ENCODE measurements around the gene ELSPBP1. TPM values are rescaled to one million over a fixed set of nuclear protein-coding genes. Genes with fewer than 3 reads are reported as not detected.

The ELSPBP1 gene
- total and polyA plus RNA-seq, 2 donors (not counting 1 experiment from before 2014, with no cell fraction given) = not detected

DNA sequence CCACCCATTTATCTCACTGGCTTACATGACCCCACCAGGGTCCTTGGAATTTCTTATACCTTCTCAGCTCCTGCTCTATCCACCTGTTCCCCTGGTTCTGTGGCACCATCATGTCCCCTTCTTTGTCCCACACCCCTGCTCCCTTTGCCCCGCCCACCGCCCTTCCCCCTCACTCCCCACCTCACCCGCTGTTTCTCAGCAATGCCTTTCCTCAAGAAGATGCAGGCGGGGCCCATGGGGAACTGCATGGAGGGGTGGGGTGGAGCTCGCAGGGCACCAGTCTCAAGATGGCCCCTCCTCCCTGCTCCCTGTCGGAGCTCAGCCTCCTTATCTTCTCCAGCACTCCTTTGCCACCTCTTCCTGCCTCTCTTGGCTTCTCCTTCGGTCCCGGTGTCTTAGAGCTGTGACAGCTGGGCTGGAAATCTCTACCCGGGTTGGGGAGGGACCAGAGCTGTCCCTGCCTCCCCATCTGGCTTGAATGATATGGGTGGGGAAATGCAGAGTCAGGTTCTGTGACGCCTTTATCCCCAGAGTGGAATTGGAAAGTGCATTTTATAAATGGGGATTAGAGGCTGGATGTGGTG lies 49.3 kb downstream of the ELSPBP1 start, which contains the start of gene CABP5:
TSS of gene CABP5 (minus strand) at position 405 of the 584 bp plus-strand sequence. CDS start at position 248, 157 bp downstream.
- H3K9ac ChIP-seq (ENCODE audit: low read length) = no peak within 1 kb of the TSS
- H3K27ac ChIP-seq (ENCODE audit: low read length in 2 of 2) = no peak within 1 kb of the TSS
- ChIA-PET CTCF (no interaction called here), POLR2A (no interaction called here)
- intact Hi-C loops (cut with micrococcal nuclease) = no loop called here
- H3K27me3 ChIP-seq (replicated peaks in 1 of 4; ENCODE audit: control extremely low read depth in 1 of 4, control insufficient read depth in 3 of 4, insufficient read depth in 4 of 4, low read length in 3 of 4) = peaks cover 0 to 10% (median 0%) of the 10 kb centered on the region in 4 experiments
- no peaks in the 10 kb centered on the region for H3K4me1 ChIP-seq (ENCODE audit: control insufficient read depth in 2 of 2, insufficient read depth in 2 of 2, low read length in 2 of 2)
- H3K4me3 ChIP-seq (ENCODE audit: control extremely low read depth in 1 of 5, extremely low read depth in 1 of 5, insufficient read depth in 1 of 5, low read depth in 2 of 5, low read length in 4 of 5) = no peak within 1 kb of the TSS
- no peak within 1 kb of the TSS for H2AFZ ChIP-seq (ENCODE audit: insufficient read depth, low read depth, low read length, poor library complexity, severe bottlenecking)
- no peaks in the 10 kb centered on the region for H3K36me3 ChIP-seq (replicated peaks in 1 of 2; ENCODE audit: control extremely low read depth in 1 of 2, control insufficient read depth in 1 of 2, extremely low read depth in 1 of 2, insufficient read depth in 2 of 2, low read length in 1 of 2)
- peaks cover 39% of the 10 kb centered on the region for H3K27me3 Mint-ChIP-seq
- H3K9me3 Mint-ChIP-seq (ENCODE audit: insufficient read depth) = no peaks in the 10 kb centered on the region
- ATAC-seq (ENCODE audit: low read depth) = no peak
- H3K9me3 ChIP-seq (ENCODE audit: control extremely low read depth in 1 of 3, control insufficient read depth in 2 of 3, insufficient read depth in 1 of 3, low read length in 2 of 3) = peaks cover 0 to 4% (median 0%) of the 10 kb centered on the region in 3 donors
- no peaks in the 10 kb centered on the region for H3K4me1 Mint-ChIP-seq
- no peak within 1 kb of the TSS for H3K27ac Mint-ChIP-seq
- no peaks in the 10 kb centered on the region for H3K79me2 ChIP-seq (ENCODE audit: control insufficient read depth, insufficient read depth, low read length)
- H3K4me2 ChIP-seq (replicated peaks; ENCODE audit: low read depth, low read length, poor library complexity, severe bottlenecking) = no peak within 1 kb of the TSS
- DNase-seq = no peak
- no peak for TF ChIP-seq EZH2 (IDR thresholded peaks at IDR 0.05; ENCODE audit: borderline replicate concordance, insufficient read depth, low read depth, low read length, poor library complexity, severe bottlenecking)
- TF ChIP-seq, protein P1, sequence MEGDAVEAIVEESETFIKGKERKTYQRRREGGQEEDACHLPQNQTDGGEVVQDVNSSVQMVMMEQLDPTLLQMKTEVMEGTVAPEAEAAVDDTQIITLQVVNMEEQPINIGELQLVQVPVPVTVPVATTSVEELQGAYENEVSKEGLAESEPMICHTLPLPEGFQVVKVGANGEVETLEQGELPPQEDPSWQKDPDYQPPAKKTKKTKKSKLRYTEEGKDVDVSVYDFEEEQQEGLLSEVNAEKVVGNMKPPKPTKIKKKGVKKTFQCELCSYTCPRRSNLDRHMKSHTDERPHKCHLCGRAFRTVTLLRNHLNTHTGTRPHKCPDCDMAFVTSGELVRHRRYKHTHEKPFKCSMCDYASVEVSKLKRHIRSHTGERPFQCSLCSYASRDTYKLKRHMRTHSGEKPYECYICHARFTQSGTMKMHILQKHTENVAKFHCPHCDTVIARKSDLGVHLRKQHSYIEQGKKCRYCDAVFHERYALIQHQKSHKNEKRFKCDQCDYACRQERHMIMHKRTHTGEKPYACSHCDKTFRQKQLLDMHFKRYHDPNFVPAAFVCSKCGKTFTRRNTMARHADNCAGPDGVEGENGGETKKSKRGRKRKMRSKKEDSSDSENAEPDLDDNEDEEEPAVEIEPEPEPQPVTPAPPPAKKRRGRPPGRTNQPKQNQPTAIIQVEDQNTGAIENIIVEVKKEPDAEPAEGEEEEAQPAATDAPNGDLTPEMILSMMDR (IDR thresholded peaks at IDR 0.05) = no peak
- no peak within 1 kb of the TSS for H3K4me3 Mint-ChIP-seq
- H4K20me1 ChIP-seq (ENCODE audit: control insufficient read depth, insufficient read depth, low read length, poor library complexity, severe bottlenecking) = no peaks in the 10 kb centered on the region
- WGBS (ENCODE audit: insufficient coverage) = 92% methylated on average over 4 of the region's 10 CpGs

DNA sequence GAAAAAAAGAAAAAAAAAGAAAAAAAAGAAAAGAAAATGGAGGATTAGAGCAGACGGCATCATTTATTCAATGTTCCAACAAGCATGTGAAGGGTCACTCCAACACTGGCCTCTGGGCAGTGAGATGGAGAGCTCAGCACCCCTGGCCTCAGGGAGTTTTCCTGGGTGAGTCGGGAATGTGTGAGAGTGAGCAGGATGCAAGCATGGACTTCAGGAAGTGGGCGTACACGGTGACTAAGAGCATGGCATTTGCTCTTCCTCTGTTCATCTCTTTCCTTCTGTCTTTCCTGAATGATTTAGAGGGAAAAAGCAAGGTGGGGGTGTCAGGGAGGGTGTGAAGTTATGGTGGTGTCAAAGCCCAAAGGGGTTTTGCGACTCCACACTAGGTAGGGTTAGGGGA lies 50.1 kb downstream of the ELSPBP1 start:
- Histone ChIP-seq H3K9me3 (ENCODE audit: control extremely low read depth in 1 of 3, control insufficient read depth in 2 of 3, insufficient read depth in 1 of 3, low read length in 2 of 3) (peaks cover 0 to 4% (median 0%) of the 10 kb centered on the region in 3 donors), H3K36me3 (replicated peaks in 1 of 2; ENCODE audit: control extremely low read depth in 1 of 2, control insufficient read depth in 1 of 2, extremely low read depth in 1 of 2, insufficient read depth in 2 of 2, low read length in 1 of 2) (no peaks in the 10 kb centered on the region), H3K4me1 (ENCODE audit: control insufficient read depth in 2 of 2, insufficient read depth in 2 of 2, low read length in 2 of 2) (no peaks in the 10 kb centered on the region), H2AFZ (ENCODE audit: insufficient read depth, low read depth, low read length, poor library complexity, severe bottlenecking) (no peak overlapping the region), H3K4me3 (ENCODE audit: control extremely low read depth in 1 of 5, extremely low read depth in 1 of 5, insufficient read depth in 1 of 5, low read depth in 2 of 5, low read length in 4 of 5) (no peak overlapping the region), H3K9ac (ENCODE audit: low read length) (no peak overlapping the region), H3K27me3 (replicated peaks in 1 of 4; ENCODE audit: control extremely low read depth in 1 of 4, control insufficient read depth in 3 of 4, insufficient read depth in 4 of 4, low read length in 3 of 4) (peaks cover 0 to 10% (median 0%) of the 10 kb centered on the region in 4 experiments), H3K4me2 (replicated peaks; ENCODE audit: low read depth, low read length, poor library complexity, severe bottlenecking) (no peak overlapping the region), H3K27ac (ENCODE audit: low read length in 2 of 2) (no peak overlapping the region), H3K79me2 (ENCODE audit: control insufficient read depth, insufficient read depth, low read length) (no peaks in the 10 kb centered on the region), H4K20me1 (ENCODE audit: control insufficient read depth, insufficient read depth, low read length, poor library complexity, severe bottlenecking) (no peaks in the 10 kb centered on the region)
- ChIA-PET POLR2A (no interaction called here), CTCF (no interaction called here)
- intact Hi-C loops (cut with micrococcal nuclease) = no loop called here
- H3K27ac Mint-ChIP-seq = no peak overlapping the region
- DNase-seq (no peak), ATAC-seq (ENCODE audit: low read depth) (no peak)
- no peaks in the 10 kb centered on the region for H3K9me3 Mint-ChIP-seq (ENCODE audit: insufficient read depth)
- 91% methylated on average over 3 of the region's 5 CpGs for WGBS (ENCODE audit: insufficient coverage)
- TF ChIP-seq EZH2 (IDR thresholded peaks at IDR 0.05; ENCODE audit: borderline replicate concordance, insufficient read depth, low read depth, low read length, poor library complexity, severe bottlenecking) = no peak
- TF ChIP-seq, protein P1 (IDR thresholded peaks at IDR 0.05) = no peak
- H3K27me3 Mint-ChIP-seq = peaks cover 32% of the 10 kb centered on the region
- H3K4me1 Mint-ChIP-seq = no peaks in the 10 kb centered on the region
- no peak overlapping the region for H3K4me3 Mint-ChIP-seq

Measured in B cell (primary cell).